ENCODE data around the gene ZNF451.

The ZNF451 gene

GRCh38 chr6:57134954-57135353 is 45.0 kb downstream of the ZNF451 start:
- H2AFZ ChIP-seq (ENCODE audit: low read depth): no peak overlapping the region
- H3K4me3 ChIP-seq (IDR thresholded peaks at IDR 0.05; ENCODE audit: insufficient read depth, low read depth, low read length): no peak overlapping the region
- H4K20me1 ChIP-seq (ENCODE audit: insufficient read depth): no peaks in the 10 kb centered on the region
- no peaks in the 10 kb centered on the region for H3K79me2 ChIP-seq (ENCODE audit: insufficient read depth, low read depth)
- H3K4me2 ChIP-seq: no peak overlapping the region
- TF ChIP-seq, protein P1, sequence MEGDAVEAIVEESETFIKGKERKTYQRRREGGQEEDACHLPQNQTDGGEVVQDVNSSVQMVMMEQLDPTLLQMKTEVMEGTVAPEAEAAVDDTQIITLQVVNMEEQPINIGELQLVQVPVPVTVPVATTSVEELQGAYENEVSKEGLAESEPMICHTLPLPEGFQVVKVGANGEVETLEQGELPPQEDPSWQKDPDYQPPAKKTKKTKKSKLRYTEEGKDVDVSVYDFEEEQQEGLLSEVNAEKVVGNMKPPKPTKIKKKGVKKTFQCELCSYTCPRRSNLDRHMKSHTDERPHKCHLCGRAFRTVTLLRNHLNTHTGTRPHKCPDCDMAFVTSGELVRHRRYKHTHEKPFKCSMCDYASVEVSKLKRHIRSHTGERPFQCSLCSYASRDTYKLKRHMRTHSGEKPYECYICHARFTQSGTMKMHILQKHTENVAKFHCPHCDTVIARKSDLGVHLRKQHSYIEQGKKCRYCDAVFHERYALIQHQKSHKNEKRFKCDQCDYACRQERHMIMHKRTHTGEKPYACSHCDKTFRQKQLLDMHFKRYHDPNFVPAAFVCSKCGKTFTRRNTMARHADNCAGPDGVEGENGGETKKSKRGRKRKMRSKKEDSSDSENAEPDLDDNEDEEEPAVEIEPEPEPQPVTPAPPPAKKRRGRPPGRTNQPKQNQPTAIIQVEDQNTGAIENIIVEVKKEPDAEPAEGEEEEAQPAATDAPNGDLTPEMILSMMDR (conservative IDR thresholded peaks at IDR 0.05; ENCODE audit: low read depth, low read length): no peak
- no peaks in the 10 kb centered on the region for H3K4me1 ChIP-seq (ENCODE audit: low read depth, poor library complexity, severe bottlenecking)
- H3K27ac ChIP-seq: no peak overlapping the region
- no peaks in the 10 kb centered on the region for H3K36me3 ChIP-seq (ENCODE audit: insufficient read depth)
- H3K9ac ChIP-seq: no peak overlapping the region
- H3K27me3 ChIP-seq (ENCODE audit: insufficient read depth, low read depth): no peaks in the 10 kb centered on the region

- Histone ChIP-seq H3K36me3 (ENCODE audit: insufficient read depth) (no peaks in the 10 kb centered on the region), H3K4me3 (IDR thresholded peaks at IDR 0.05; ENCODE audit: insufficient read depth, low read depth, low read length) (no peak overlapping the region), H3K9ac (no peak overlapping the region), H3K27ac (no peak overlapping the region), H3K27me3 (ENCODE audit: insufficient read depth, low read depth) (no peaks in the 10 kb centered on the region), H3K4me2 (no peak overlapping the region), H3K79me2 (ENCODE audit: insufficient read depth, low read depth) (no peaks in the 10 kb centered on the region), H4K20me1 (ENCODE audit: insufficient read depth) (no peaks in the 10 kb centered on the region), H2AFZ (ENCODE audit: low read depth) (no peak overlapping the region), H3K4me1 (ENCODE audit: low read depth, poor library complexity, severe bottlenecking) (no peaks in the 10 kb centered on the region)
- TF ChIP-seq, protein P1 (conservative IDR thresholded peaks at IDR 0.05; ENCODE audit: low read depth, low read length): no peak
Observed at GRCh38 chr6:57135885-57136284, 45.9 kb downstream of the ZNF451 start.

DNA sequence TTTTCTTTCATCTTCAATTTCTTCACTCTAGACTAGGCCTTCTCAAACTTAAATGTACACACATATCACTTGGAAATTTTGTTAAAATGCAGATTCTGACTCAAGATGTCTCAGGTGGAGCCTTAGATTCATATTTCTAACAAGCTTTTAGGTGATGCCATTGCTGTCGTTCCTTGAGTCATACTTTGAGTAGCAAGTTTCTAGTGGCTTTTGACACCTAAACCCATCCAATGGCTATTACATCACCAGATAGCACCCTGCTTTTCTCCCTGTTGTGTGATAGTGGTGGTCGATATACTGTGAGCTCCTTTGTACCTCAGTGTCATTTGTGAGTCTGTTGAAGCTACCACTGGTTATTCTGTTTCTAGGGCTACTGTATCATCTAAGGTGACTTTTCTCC is 47.4 kb downstream of the ZNF451 start:
- H3K27me3 ChIP-seq (ENCODE audit: insufficient read depth, low read depth): no peaks in the 10 kb centered on the region
- H3K36me3 ChIP-seq (ENCODE audit: insufficient read depth): no peaks in the 10 kb centered on the region
- no peak overlapping the region for H3K4me3 ChIP-seq (IDR thresholded peaks at IDR 0.05; ENCODE audit: insufficient read depth, low read depth, low read length)
- no peaks in the 10 kb centered on the region for H3K79me2 ChIP-seq (ENCODE audit: insufficient read depth, low read depth)
- TF ChIP-seq, protein P1 (conservative IDR thresholded peaks at IDR 0.05; ENCODE audit: low read depth, low read length): no peak
- no peaks in the 10 kb centered on the region for H3K4me1 ChIP-seq (ENCODE audit: low read depth, poor library complexity, severe bottlenecking)
- no peak overlapping the region for H3K27ac ChIP-seq
- no peak overlapping the region for H3K9ac ChIP-seq
- no peaks in the 10 kb centered on the region for H4K20me1 ChIP-seq (ENCODE audit: insufficient read depth)
- no peak overlapping the region for H2AFZ ChIP-seq (ENCODE audit: low read depth)
- H3K4me2 ChIP-seq: no peak overlapping the region

DNA sequence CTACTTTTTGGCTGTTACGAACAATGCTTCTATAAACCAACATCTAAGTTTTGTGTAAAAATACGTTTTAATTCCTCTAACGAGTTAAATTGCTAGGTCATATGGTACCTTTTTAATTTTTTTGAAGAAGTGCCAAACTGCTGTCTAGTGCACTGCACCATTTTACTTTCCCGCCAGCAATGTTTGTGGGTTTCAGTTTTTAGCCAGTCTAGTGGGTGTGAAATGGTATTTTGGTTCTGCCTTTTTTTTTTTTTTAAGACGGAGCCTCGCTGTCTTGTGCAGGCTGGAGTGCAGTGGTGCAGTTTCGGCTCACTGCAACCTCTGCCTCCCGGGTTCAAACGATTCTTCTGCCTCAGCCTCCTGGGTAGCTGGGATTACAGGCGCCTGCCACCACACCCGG is 48.0 kb downstream of the ZNF451 start:
- Histone ChIP-seq H3K4me1 (ENCODE audit: low read depth, poor library complexity, severe bottlenecking) (no peaks in the 10 kb centered on the region), H2AFZ (ENCODE audit: low read depth) (no peak overlapping the region), H3K36me3 (ENCODE audit: insufficient read depth) (no peaks in the 10 kb centered on the region), H3K4me3 (IDR thresholded peaks at IDR 0.05; ENCODE audit: insufficient read depth, low read depth, low read length) (no peak overlapping the region), H3K4me2 (no peak overlapping the region), H4K20me1 (ENCODE audit: insufficient read depth) (no peaks in the 10 kb centered on the region), H3K27ac (no peak overlapping the region), H3K27me3 (ENCODE audit: insufficient read depth, low read depth) (no peaks in the 10 kb centered on the region), H3K9ac (no peak overlapping the region), H3K79me2 (ENCODE audit: insufficient read depth, low read depth) (no peaks in the 10 kb centered on the region)
- TF ChIP-seq, protein P1 (conservative IDR thresholded peaks at IDR 0.05; ENCODE audit: low read depth, low read length): no peak
